Thoracic aorta (tissue), 2 donors: ENCODE results near the gene PRMT7. TPM values are rescaled to one million over a fixed set of nuclear protein-coding genes. Genes with fewer than 3 reads are reported as not detected.
A peak's percentile ranks its signal among the peaks of the same experiment; 100 is the strongest.

ENCODE experiments used
- ATAC-seq: fragments of 150-250 bp; one replicate; pipeline ENCODE4 v1.8.0; 2017; ENCODE audit warnings: low read depth; ENCODE audit not compliant: insufficient number of reproducible peaks, low FRiP score
- DNase-seq: peaks from one replicate; pipeline ENCODE4 v3.0.0-alpha.2; 2020; ENCODE audit warnings: low spot score
- H3K27ac ChIP-seq, 2 donors: fragments of 200-600 bp; sonication (generic); 1 replicate in 1 of 2; 2 replicates in 1 of 2; pipeline ENCODE4 v1.5.1; 2016; ENCODE audit warnings: mild to moderate bottlenecking in 2 of 2, moderate library complexity in 2 of 2
- H3K27me3 ChIP-seq: fragments of 200-600 bp; sonication (generic); replicated peaks from 2 replicates; pipeline ENCODE4 v1.6.0; 2016; ENCODE audit warnings: mild to moderate bottlenecking; ENCODE audit not compliant: insufficient read depth
- H3K36me3 ChIP-seq: fragments of 200-600 bp; sonication (generic); one replicate; pipeline ENCODE4 v1.5.1; 2016
- H3K4me1 ChIP-seq, 2 donors: fragments of 200-600 bp; sonication (generic); 1 replicate in 1 of 2; 2 replicates in 1 of 2; pipeline versions ENCODE4 v1.5.1 to v1.6.0; 2016; ENCODE audit warnings: low read depth in 2 of 2, mild to moderate bottlenecking in 1 of 2; ENCODE audit not compliant: control insufficient read depth in 1 of 2
- H3K4me3 ChIP-seq: fragments of 200-600 bp; sonication (generic); 2 replicates; pipeline ENCODE4 v1.5.1; 2016; ENCODE audit warnings: mild to moderate bottlenecking
- H3K9me3 ChIP-seq: fragments of 200-600 bp; sonication (generic); 2 replicates; pipeline ENCODE4 v1.5.1; 2016
- CTCF ChIP-seq: fragments of 200-600 bp; sonication (generic); IDR thresholded peaks from one replicate; pipeline ENCODE4 v1.5.1; 2019; ENCODE audit warnings: antibody characterized with exemption
- total RNA-seq, 2 donors: library from RNA; depleted of rRNA; stranded (reverse); fragments of >200 nt; gene quantifications; one replicate each; pipeline versions ENCODE4 v1.1.0 to v1.2.3, GENCODE V29; 2016

Gene PRMT7
- total RNA-seq = 10 to 100 TPM; 46.6 to 74.2 TPM

GRCh38 chr16:68310774-68311511, at the start of gene PRMT7, which contains the start of gene SLC7A6OS:
Gene PRMT7, plus strand, starts transcription at chr16:68311019. Its CDS starts 4,961 bp downstream, at chr16:68315980.
Gene SLC7A6OS, minus strand, starts transcription at chr16:68310946. Its CDS starts 20 bp downstream, at chr16:68310926.
- H3K27me3 ChIP-seq = no peaks in the 10 kb centered on the region
- peak within 1 kb of the TSS; percentile 87 for H3K4me3 ChIP-seq
- TF ChIP-seq CTCF = peak; percentile 5
- ATAC-seq (peak; percentile 91), DNase-seq (peak; percentile 53)
- H3K27ac ChIP-seq = peak within 1 kb of the TSS; percentile 63 to 71
- peaks cover 2% of the 10 kb centered on the region for H3K36me3 ChIP-seq
- H3K9me3 ChIP-seq = no peaks in the 10 kb centered on the region
- H3K4me1 ChIP-seq = peaks cover 15 to 28% of the 10 kb centered on the region in 2 donors

- Histone ChIP-seq H3K27ac (peak overlapping the region; percentile 97 to 98), H3K27me3 (no peaks in the 10 kb centered on the region), H3K4me3 (peak overlapping the region; percentile 90), H3K9me3 (no peaks in the 10 kb centered on the region), H3K36me3 (peaks cover 14% of the 10 kb centered on the region), H3K4me1 (peaks cover 13 to 36% of the 10 kb centered on the region in 2 donors)
- no peak for ATAC-seq
- no peak for DNase-seq
- TF ChIP-seq CTCF = no peak
These were observed 47.2 kb upstream of the PRMT7 start for GRCh38 chr16:68263559-68264127.

- ATAC-seq = peak; percentile 59
- peak; percentile 62 for TF ChIP-seq CTCF
- no peaks in the 10 kb centered on the region for H3K27me3 ChIP-seq
- peaks cover 13 to 33% of the 10 kb centered on the region in 2 donors for H3K4me1 ChIP-seq
- H3K36me3 ChIP-seq = peaks cover 12% of the 10 kb centered on the region
- H3K9me3 ChIP-seq = no peaks in the 10 kb centered on the region
- H3K4me3 ChIP-seq = peak within 1 kb of the TSS; percentile 90
- no peak for DNase-seq
- H3K27ac ChIP-seq = peak within 1 kb of the TSS; percentile 97 to 98
These were observed 46.4 kb upstream of the PRMT7 start, which contains the start of gene SLC7A6 for GRCh38 chr16:68264128-68265077. Gene SLC7A6, plus strand, starts transcription at chr16:68264526. Its CDS starts 10,201 bp downstream, at chr16:68274727.

GRCh38 chr16:68265078-68265920, 45.5 kb upstream of the PRMT7 start:
- H3K9me3 ChIP-seq = no peaks in the 10 kb centered on the region
- no peak for DNase-seq

More at GRCh38 chr16:68265078-68265920, 45.5 kb upstream of the PRMT7 start:
- peaks cover 13 to 41% of the 10 kb centered on the region in 2 donors for H3K4me1 ChIP-seq
- peak; percentile 36 for ATAC-seq
- H3K27me3 ChIP-seq = no peaks in the 10 kb centered on the region
- H3K36me3 ChIP-seq = peaks cover 3% of the 10 kb centered on the region
- peak overlapping the region; percentile 97 to 98 for H3K27ac ChIP-seq
- TF ChIP-seq CTCF = no peak
- peak overlapping the region; percentile 90 for H3K4me3 ChIP-seq
